HEK293 (cell line): ENCODE data around the gene PLAU.

Experiments used
- CTCF ChIA-PET: fragments of 350-600 bp; formaldehyde crosslinking; extraction: SDS; loops from one replicate; lab custom pipeline; 2021; ENCODE audit warnings: antibody characterized with exemption; lab: Yijun Ruan, JAX
- POLR2A ChIA-PET: fragments of 300-600 bp; formaldehyde crosslinking; extraction: SDS; loops from one replicate; lab custom pipeline; 2020; ENCODE audit warnings: antibody characterized with exemption, inconsistent platforms; lab: Yijun Ruan, JAX
- H3K27ac ChIP-seq: fragments of 200-500 bp; sonication (Bioruptor generic); 2 replicates; pipeline ENCODE4 v1.5.1; 2014; ENCODE audit warnings: low read depth, low read length, control low read depth, inconsistent platforms; ENCODE audit errors: extremely low read depth
- H3K36me3 ChIP-seq, 2 experiments: fragments of 200-500 bp in 1 of 2; sonication (Bioruptor generic) in 1 of 2; 1 replicate in 1 of 2; 2 replicates in 1 of 2; pipeline ENCODE4 v1.5.1; 2014 to 2017; ENCODE audit warnings: inconsistent platforms in 2 of 2, low read length in 2 of 2; ENCODE audit not compliant: control insufficient read depth in 2 of 2, insufficient read depth in 1 of 2
- H3K4me1 ChIP-seq: fragments of 200-500 bp; sonication (Bioruptor generic); 2 replicates; pipeline ENCODE4 v1.5.1; 2014; ENCODE audit warnings: mild to moderate bottlenecking, low read length, inconsistent platforms; ENCODE audit not compliant: control insufficient read depth, insufficient read depth
- H3K4me3 ChIP-seq: 2 replicates; pipeline ENCODE4 v1.5.1; 2011; ENCODE audit warnings: low read depth, mild to moderate bottlenecking, control low read depth, low read length, moderate library complexity
- H3K9me3 ChIP-seq: fragments of 200-500 bp; sonication (Bioruptor generic); 2 replicates; pipeline ENCODE4 v1.5.1; 2014; ENCODE audit warnings: low read depth, low read length, inconsistent platforms; ENCODE audit not compliant: control insufficient read depth, insufficient read depth
- EGR2 ChIP-seq: fragments of 450-650 bp; formaldehyde crosslinking; IDR thresholded peaks from 2 replicates; pipeline ENCODE4 v1.5.1; 2016; ENCODE audit warnings: low read depth, missing biosample characterization, missing genetic modification characterization
- GLI4 ChIP-seq: fragments of 450-650 bp; formaldehyde crosslinking; IDR thresholded peaks from 2 replicates; pipeline ENCODE4 v1.5.1; 2016; ENCODE audit warnings: missing biosample characterization, missing genetic modification characterization
- GLIS2 ChIP-seq: fragments of 450-650 bp; formaldehyde crosslinking; IDR thresholded peaks from 2 replicates; pipeline ENCODE4 v1.5.1; 2016; ENCODE audit warnings: missing biosample characterization, missing genetic modification characterization
- KLF8 ChIP-seq: fragments of 450-650 bp; formaldehyde crosslinking; IDR thresholded peaks from 2 replicates; pipeline ENCODE4 v1.5.1; 2016; ENCODE audit warnings: missing biosample characterization, missing genetic modification characterization
- KLF9 ChIP-seq: fragments of 450-650 bp; formaldehyde crosslinking; IDR thresholded peaks from 2 replicates; pipeline ENCODE4 v1.5.1; 2016; ENCODE audit warnings: missing biosample characterization, missing genetic modification characterization, low read depth
- OSR2 ChIP-seq: fragments of 450-650 bp; formaldehyde crosslinking; IDR thresholded peaks from 2 replicates; pipeline ENCODE4 v1.5.1; 2016; ENCODE audit warnings: missing biosample characterization, missing genetic modification characterization
- SCRT1 ChIP-seq: fragments of 450-650 bp; formaldehyde crosslinking; IDR thresholded peaks from 2 replicates; pipeline ENCODE4 v1.5.1; 2016; ENCODE audit warnings: missing biosample characterization, missing genetic modification characterization, borderline replicate concordance
- SCRT2 ChIP-seq: fragments of 450-650 bp; formaldehyde crosslinking; IDR thresholded peaks from 2 replicates; pipeline ENCODE4 v1.5.1; 2016; ENCODE audit warnings: missing biosample characterization, missing genetic modification characterization
- ZBTB10 ChIP-seq: fragments of 450-650 bp; formaldehyde crosslinking; IDR thresholded peaks from 2 replicates; pipeline ENCODE4 v1.5.1; 2016; ENCODE audit warnings: missing biosample characterization, missing genetic modification characterization
- ZFHX2 ChIP-seq: fragments of 450-650 bp; formaldehyde crosslinking; conservative IDR thresholded peaks from 2 replicates; pipeline ENCODE4 v1.5.1; 2016; ENCODE audit warnings: missing biosample characterization, missing genetic modification characterization
- ZNF274 ChIP-seq, 2 experiments: fragments of 200-500 bp in 1 of 2; fragments of 450-650 bp in 1 of 2; sonication (Bioruptor generic) in 1 of 2; formaldehyde crosslinking in 1 of 2; IDR thresholded peaks; 2 replicates each; pipeline versions ENCODE4 v1.5.1 to v1.6.1; 2014 to 2016; ENCODE audit warnings: borderline replicate concordance in 1 of 2, inconsistent platforms in 1 of 2, low read length in 1 of 2, missing biosample characterization in 1 of 2, missing genetic modification characterization in 1 of 2
- ZNF280C ChIP-seq: fragments of 450-650 bp; formaldehyde crosslinking; IDR thresholded peaks from 2 replicates; pipeline ENCODE4 v1.5.1; 2016; ENCODE audit warnings: missing biosample characterization, missing genetic modification characterization
- ZNF362 ChIP-seq: fragments of 450-650 bp; formaldehyde crosslinking; IDR thresholded peaks from 2 replicates; pipeline ENCODE4 v1.5.1; 2016; ENCODE audit warnings: missing biosample characterization, missing genetic modification characterization
- ZNF580 ChIP-seq: fragments of 450-650 bp; formaldehyde crosslinking; IDR thresholded peaks from 2 replicates; pipeline ENCODE4 v1.5.1; 2016; ENCODE audit warnings: missing biosample characterization, missing genetic modification characterization
- ZNF596 ChIP-seq: fragments of 450-650 bp; IDR thresholded peaks from 2 replicates; pipeline ENCODE4 v1.5.0; 2018; ENCODE audit warnings: missing biosample characterization, mild to moderate bottlenecking, missing genetic modification characterization, moderate library complexity
- ZNF660 ChIP-seq: fragments of 450-650 bp; IDR thresholded peaks from 2 replicates; pipeline ENCODE4 v1.5.1; 2018; ENCODE audit warnings: missing biosample characterization, mild to moderate bottlenecking, missing genetic modification characterization
- ZNF777 ChIP-seq: fragments of 450-650 bp; formaldehyde crosslinking; IDR thresholded peaks from 2 replicates; pipeline ENCODE4 v1.5.1; 2017; ENCODE audit warnings: missing biosample characterization, missing genetic modification characterization, borderline replicate concordance
- ZNF830 ChIP-seq: fragments of 450-650 bp; IDR thresholded peaks from 2 replicates; pipeline ENCODE4 v1.5.0; 2018; ENCODE audit warnings: missing biosample characterization, missing genetic modification characterization, low read depth, mild to moderate bottlenecking, moderate library complexity

PLAU gene

GRCh38 chr10:73873142-73873837 lies 37.6 kb upstream of the PLAU start:
- H3K9me3 ChIP-seq, result no peaks in the 10 kb centered on the region
- H3K36me3 ChIP-seq, result peaks cover 0 to 40% of the 10 kb centered on the region in 2 experiments; a peak in 1 of 3 replicates
- 0 out of 2 replicates have a peak, but pooled peaks have one; percentile 27 for TF ChIP-seq SCRT1 (tag by site-specific recombination)
- no peak for TF ChIP-seq ZNF777 (tag by site-specific recombination)
- TF ChIP-seq SCRT2 (tag by site-specific recombination), result peak; percentile 78
- TF ChIP-seq ZNF830 (tag by site-specific recombination), result no peak
- TF ChIP-seq EGR2 (tag by site-specific recombination), result peak; percentile 63
- no peak for TF ChIP-seq ZBTB10
- TF ChIP-seq ZFHX2 (tag by site-specific recombination), result peak; percentile 49
- CTCF ChIA-PET, result interaction anchor here (0.9 to 11.0 kb wide), 2 partner anchors 10 to 25 kb away, joined by 5 to 267 read pairs; no protein-coding TSS in a partner anchor
- H3K27ac ChIP-seq, result no peak overlapping the region
- POLR2A ChIA-PET, result interaction anchor here (1.1 to 2.0 kb wide), 2 partner anchors 11 to 92 kb away, joined by 3 to 4 read pairs; no protein-coding TSS in a partner anchor
- H3K4me1 ChIP-seq, result peaks cover 8% of the 10 kb centered on the region
- peak overlapping the region; percentile 77 for H3K4me3 ChIP-seq

GRCh38 chr10:73873838-73874215 lies 37.1 kb upstream of the PLAU start:
- TF ChIP-seq KLF9 (tag by site-specific recombination) (peak; percentile 49), GLIS2 (peak; percentile 59; the same call in 1 of the 2 replicates), ZNF280C (tag by site-specific recombination) (no peak)
- Histone ChIP-seq H3K27ac (no peak overlapping the region), H3K36me3 (peaks cover 0 to 34% of the 10 kb centered on the region in 2 experiments; a peak in 1 of 3 replicates), H3K9me3 (no peaks in the 10 kb centered on the region), H3K4me1 (peaks cover 8% of the 10 kb centered on the region), H3K4me3 (peak overlapping the region; percentile 77)
- CTCF ChIA-PET, result interaction anchor here (1.0 to 11.0 kb wide), 2 partner anchors 26 to 67 kb away, joined by 3 to 267 read pairs; no protein-coding TSS in a partner anchor
- POLR2A ChIA-PET, result interaction anchor here (1.1 to 2.0 kb wide), 2 partner anchors 12 to 93 kb away, joined by 3 to 4 read pairs; no protein-coding TSS in a partner anchor

GRCh38 chr10:73874267-73875138 lies 36.4 kb upstream of the PLAU start, which contains the start of gene CAMK2G:
CAMK2G (minus strand) TSS chr10:73874555; CDS start chr10:73874461, 94 bp downstream.
- POLR2A ChIA-PET, result interaction anchor here (1.1 to 2.0 kb wide), 2 partner anchors 12 to 94 kb away, joined by 3 to 4 read pairs; no protein-coding TSS in a partner anchor
- no peaks in the 10 kb centered on the region for H3K9me3 ChIP-seq
- H3K27ac ChIP-seq, result peak within 1 kb of the TSS; percentile 25; the same call in 1 of the 2 replicates
- H3K4me3 ChIP-seq, result peak within 1 kb of the TSS; percentile 77
- peaks cover 8% of the 10 kb centered on the region for H3K4me1 ChIP-seq
- peaks cover 0 to 27% of the 10 kb centered on the region in 2 experiments; a peak in 1 of 3 replicates for H3K36me3 ChIP-seq
- CTCF ChIA-PET, result interaction anchor here (0.6 to 11.0 kb wide), 4 partner anchors 26 to 360 kb away, joined by 3 to 267 read pairs (median 3); no protein-coding TSS in a partner anchor
- TF ChIP-seq ZNF596 (tag by site-specific recombination) (no peak), ZNF660 (tag by site-specific recombination) (peak; percentile 34; the same call in 1 of the 2 replicates), GLI4 (tag by site-specific recombination) (no peak), KLF8 (tag by site-specific recombination) (peak; percentile 44; the same call in 1 of the 2 replicates), ZNF580 (tag by site-specific recombination) (no peak), ZNF362 (tag by site-specific recombination) (no peak), ZNF274 (IDR thresholded peaks at IDR 0.05; ENCODE audit: low read length) (no peak), ZNF274 (tag by site-specific recombination; IDR thresholded peaks at IDR 0.05; ENCODE audit: borderline replicate concordance) (no peak), OSR2 (tag by site-specific recombination) (no peak)
